Right ventricle myocardium superior (tissue), 1 donor: Measurements from ENCODE around the gene CAMK2G. TPM values are rescaled to one million over a fixed set of nuclear protein-coding genes. Genes with fewer than 3 reads are reported as not detected.
A peak's percentile ranks its signal among the peaks of the same experiment; 100 is the strongest.
"Not testable (repeated sequence)": the region's sequence is repeated elsewhere in the genome, so short reads cannot be mapped to it uniquely, and the experiment has no call there.

Source experiments
- ATAC-seq: fragments of 200-7000 bp; cut with Tn5 transposase; one replicate; pipeline ENCODE4 v1.9.1; 2020; ENCODE audit warnings: mild to moderate bottlenecking; ENCODE audit not compliant: poor library complexity
- DNase-seq: peaks from one replicate; pipeline ENCODE4 v3.0.0-alpha.2; 2020
- intact Hi-C: fragments of 100-400 bp; cut with DNase I; formaldehyde crosslinking; loops from one replicate; pipeline ENCODE4 v1.11.2; 2022
- total RNA-seq: library from RNA; stranded (reverse); fragmentation: NEBNext Ultra II Directional; extraction: Animal tissue kit (Norgen Biotek cat#: 25700); gene quantifications from one replicate; pipeline ENCODE4 v1.2.1, GENCODE V29; 2021
- donor health status: DM: no; HTN: yes; CAD: no; lungs with severe emphysema.

CAMK2G gene
- total RNA-seq, 1 donor from 2014 or later, result 11.2 TPM

DNA sequence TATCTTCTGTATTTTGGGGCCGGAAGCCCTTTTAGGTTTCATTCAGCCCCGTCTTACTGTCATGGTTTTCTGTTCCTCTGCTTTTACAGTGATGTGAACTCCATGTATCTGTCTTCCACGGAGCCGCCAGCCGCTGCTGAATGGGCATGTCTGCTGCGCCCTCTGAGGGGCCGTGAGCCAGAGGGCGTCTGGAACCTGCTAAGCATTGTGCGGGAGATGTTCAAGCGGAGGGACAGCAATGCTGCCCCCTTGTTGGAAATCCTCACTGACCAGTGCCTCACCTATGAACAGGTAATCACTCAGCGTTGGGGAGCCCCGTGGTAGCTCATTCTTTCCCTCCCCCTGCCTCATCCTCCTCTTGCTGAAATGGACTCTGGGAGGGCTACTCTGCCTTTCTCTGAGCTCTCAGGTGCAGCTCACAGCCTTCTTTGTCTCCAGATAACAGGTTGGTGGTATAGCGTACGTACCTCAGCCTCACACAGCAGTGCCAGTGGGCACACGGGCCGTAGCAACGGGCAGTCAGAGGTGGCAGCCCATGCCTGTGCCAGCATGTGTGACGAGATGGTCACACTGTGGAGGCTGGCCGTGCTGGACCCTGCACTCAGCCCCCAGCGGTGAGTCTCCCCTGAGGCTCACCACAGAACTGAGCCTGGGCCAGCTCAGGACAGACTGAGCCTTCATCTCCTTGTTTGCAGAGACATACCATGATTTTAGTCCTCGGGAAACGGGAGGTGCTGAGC is 83.3 kb downstream of the CAMK2G start:
- ATAC-seq, result no peak
- intact Hi-C loops, result no loop called here
- no peak for DNase-seq

DNA sequence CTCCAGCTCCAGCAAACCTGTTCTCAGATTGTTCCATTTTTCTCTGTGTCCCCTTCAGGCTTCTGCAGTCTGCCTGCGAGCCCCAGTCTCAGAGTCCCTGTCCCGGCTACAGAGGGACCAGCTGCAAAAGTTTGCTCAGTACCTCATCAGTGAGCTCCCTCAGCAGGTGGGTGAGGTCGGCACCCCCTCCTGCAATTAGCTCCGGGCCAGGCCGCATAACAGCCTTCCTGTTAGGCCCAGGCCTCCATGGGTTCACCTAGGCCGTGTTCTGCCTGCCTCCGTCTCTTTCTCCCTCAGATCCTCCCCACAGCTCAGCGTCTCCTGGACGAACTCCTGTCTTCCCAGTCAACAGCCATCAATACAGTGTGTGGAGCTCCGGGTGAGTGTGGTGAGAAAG is 84.7 kb downstream of the CAMK2G start:
- intact Hi-C loops, result no loop called here
- DNase-seq (peak; percentile 25), ATAC-seq (no peak)

DNA sequence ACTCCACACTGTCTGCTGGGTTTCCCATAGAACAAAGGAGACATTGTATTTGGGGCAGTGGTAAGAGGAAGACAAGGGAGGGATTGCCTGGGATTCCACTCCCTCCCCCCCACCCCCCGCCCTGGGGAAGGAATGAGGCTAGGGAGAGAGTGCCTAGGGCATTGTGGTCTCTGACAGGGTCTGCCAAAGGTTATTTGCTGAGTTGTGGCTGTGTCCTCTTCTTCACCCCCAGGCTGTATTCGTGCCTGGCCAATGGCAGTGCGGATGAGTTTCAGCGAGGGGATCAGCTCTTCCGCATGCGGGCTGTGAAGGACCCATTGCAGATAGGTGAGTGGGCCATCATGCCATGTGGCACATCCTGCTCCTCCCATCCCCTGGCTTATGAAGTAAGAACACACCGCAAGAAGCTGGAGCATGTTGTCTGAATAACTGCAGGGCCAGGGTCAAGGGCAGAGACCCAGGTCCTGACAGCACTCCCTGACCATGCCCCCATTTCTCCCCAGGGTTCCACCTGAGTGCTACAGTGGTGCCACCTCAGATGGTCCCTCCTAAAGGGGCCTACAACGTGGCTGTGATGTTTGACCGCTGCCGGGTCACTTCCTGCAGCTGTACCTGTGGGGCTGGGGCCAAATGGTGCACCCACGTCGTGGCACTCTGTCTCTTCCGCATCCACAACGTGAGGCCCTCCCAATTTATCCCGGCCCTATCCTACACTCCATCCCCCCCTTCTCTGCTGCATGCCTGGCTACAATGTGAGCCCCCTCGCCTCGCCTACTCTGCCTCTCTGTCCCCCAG is 85.3 kb downstream of the CAMK2G start:
- ATAC-seq (no peak), DNase-seq (peak; percentile 32)
- intact Hi-C loops, result no loop called here

DNA sequence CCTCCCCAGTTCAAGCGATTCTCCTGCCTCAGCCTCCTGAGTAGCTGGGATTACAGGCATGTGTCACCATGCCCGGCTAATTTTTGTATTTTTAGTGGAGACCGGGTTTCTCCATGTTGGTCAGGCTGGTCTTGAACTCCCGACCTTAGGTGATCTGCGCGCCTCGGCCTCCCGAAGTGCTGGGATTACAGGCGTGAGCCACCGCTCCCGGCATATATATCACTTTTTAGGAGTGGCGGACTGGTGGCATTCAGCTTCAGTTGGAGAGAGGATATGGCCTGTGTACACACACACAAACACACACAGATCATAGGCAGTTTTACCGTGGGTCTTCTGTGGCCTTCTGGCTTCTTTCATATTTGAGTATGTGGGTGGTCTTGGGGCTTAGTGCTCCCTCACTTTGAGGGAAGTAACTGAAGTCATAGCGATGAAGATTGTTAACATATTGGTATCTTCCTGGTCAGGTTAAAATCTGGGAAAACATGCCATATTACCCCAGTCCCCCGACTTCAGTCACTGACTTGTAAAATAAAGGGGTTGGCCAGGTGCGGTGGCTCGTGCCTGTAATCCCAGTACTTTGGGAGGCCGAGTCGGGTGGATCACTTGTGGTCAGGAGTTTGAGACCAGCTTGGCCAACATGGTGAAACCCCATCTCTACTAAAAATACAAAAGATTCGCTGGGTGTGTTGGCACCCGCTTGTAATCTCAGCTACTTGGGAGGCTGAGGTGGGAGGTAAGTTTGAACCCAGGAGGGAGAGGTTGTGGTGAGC is 87.1 kb downstream of the CAMK2G start:
- DNase-seq, ATAC-seq, intact Hi-C loops: not testable (repeated sequence)

- DNase-seq (no peak), ATAC-seq (no peak)
- intact Hi-C loops, result no loop called here
These were observed 87.9 kb downstream of the CAMK2G start for GRCh38 chr10:73786512-73786885.

- ATAC-seq (peak; percentile 32), DNase-seq (no peak)
- intact Hi-C loops, result no loop called here
These were observed 88.4 kb downstream of the CAMK2G start for GRCh38 chr10:73785721-73786511.

- intact Hi-C loops, result no loop called here
- ATAC-seq (peak; percentile 92), DNase-seq (peak; percentile 92)
These were observed 89.1 kb downstream of the CAMK2G start, which contains the start of gene ZSWIM8 for GRCh38 chr10:73785211-73785720. TSS of gene ZSWIM8 (plus strand) at chr10:73785606. CDS start at chr10:73785879, 273 bp downstream.

DNA sequence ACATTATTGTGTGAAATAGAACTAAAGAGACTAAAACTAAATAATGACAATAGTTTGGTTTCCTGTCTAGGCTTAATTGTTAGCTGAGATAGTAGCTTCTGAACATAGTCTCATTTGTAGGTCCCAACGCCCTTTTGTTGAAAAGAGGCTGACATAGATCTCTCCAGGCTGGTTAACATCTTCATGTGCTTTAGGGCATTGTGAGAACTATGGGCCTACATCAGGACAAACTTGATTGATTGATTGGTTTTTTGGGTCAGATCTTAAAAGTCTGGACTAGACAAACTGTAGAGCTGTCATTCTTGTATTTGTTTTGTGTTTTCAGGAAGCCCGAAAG is 91.6 kb downstream of the CAMK2G start:
- intact Hi-C loops, result no loop called here
- ATAC-seq (no peak), DNase-seq (no peak)

DNA sequence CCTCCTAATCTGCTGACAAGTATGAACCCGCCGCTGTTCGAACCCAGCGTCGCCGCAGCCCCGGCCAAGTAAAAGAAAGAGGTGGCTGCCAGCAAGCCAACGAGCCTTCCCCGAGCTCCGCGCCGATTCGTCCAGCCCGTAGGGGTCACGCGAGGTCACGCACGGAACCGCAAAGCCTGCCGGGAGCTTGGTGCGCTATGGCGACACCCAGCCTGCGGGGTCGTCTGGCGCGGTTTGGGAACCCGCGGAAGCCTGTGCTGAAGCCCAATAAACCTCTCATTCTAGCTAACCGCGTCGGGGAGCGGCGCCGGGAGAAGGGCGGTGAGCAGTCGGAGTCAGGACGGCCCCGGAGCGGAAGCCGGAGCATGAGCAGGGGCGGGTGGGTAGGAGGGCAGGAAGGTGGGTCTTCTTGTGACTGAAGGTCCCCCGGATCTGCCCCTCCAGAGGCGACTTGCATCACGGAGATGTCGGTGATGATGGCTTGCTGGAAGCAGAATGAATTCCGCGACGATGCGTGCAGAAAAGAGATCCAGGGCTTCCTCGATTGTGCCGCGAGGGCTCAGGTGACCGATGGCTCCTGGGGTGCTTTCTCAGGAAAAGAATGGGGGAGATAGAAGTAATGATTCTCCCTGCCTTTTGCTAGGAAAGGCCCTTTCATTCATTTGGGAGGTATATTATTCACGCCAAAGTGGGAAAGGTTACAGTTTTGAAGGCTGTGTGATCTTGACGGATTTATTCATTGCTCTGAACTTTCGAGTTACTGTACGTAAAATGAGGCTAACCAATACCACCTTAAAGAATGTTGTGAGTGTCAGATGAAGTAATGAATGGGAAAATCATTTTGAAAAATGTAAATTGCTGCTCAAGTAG is 92.2 kb downstream of the CAMK2G start, which contains the start of gene CHCHD1:
TSS of gene CHCHD1 (plus strand) at position 170 of the 870 bp plus-strand sequence. CDS start at position 198, 28 bp downstream.
- ATAC-seq, result peak; percentile 81
- peak; percentile 96 for DNase-seq
- intact Hi-C loops, result no loop called here

- intact Hi-C loops, result no loop called here
- DNase-seq (no peak), ATAC-seq (no peak)
These were observed 92.8 kb downstream of the CAMK2G start for GRCh38 chr10:73781548-73781878.

DNA sequence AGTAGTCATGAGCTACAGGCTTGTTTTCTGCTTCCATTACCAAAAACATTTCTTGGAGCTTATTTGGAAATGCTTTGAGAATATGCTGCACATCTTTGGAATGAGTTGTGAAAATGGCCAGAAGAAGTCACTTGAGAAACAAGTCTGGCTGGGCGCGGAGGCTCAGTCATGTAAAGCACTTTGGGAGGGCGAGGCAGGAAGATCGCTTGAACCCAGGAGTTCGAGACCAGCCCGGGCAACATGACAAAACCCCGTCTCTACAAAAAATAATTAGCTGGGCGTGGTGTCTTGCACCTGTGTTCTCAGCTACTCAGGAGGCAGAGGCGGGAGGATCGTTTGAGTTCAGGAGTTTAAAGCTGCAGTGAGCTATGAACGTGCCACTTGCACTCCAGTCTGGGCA is 93.4 kb downstream of the CAMK2G start:
- intact Hi-C loops, result no loop called here
- no peak for DNase-seq
- ATAC-seq, result no peak

- DNase-seq (no peak), ATAC-seq (no peak)
- intact Hi-C loops, result no loop called here
These were observed 94.1 kb downstream of the CAMK2G start for GRCh38 chr10:73780301-73780700.

- no peak for ATAC-seq
- intact Hi-C loops, result no loop called here
These were observed 94.7 kb downstream of the CAMK2G start for GRCh38 chr10:73779539-73780197.

GRCh38 chr10:73779018-73779417 is 95.3 kb downstream of the CAMK2G start:
- intact Hi-C loops, result no loop called here
- no peak for DNase-seq
- ATAC-seq, result no peak

More at GRCh38 chr10:73779539-73780197, 94.7 kb downstream of the CAMK2G start:
- no peak for DNase-seq

DNA sequence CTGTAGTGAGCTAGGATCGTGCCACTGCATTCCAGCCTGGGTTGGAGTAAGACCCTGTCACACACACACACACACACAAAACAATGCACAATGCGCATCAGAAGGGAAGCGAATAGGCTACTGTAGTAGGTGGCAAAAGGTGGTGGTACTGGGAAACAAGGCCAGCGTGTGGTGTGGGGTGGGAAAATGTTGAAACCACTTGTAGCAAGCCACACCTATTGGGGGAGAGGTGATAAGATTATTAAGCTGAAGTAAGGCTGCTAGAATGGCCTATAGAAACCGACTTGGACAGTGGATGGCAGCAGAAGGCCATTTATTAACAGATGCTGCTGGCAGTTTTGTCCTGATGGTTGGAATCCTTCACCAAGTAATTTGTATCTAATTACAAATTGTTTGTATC is 99.7 kb downstream of the CAMK2G start:
- DNase-seq, result no peak
- no peak for ATAC-seq
- intact Hi-C loops, result no loop called here

DNA sequence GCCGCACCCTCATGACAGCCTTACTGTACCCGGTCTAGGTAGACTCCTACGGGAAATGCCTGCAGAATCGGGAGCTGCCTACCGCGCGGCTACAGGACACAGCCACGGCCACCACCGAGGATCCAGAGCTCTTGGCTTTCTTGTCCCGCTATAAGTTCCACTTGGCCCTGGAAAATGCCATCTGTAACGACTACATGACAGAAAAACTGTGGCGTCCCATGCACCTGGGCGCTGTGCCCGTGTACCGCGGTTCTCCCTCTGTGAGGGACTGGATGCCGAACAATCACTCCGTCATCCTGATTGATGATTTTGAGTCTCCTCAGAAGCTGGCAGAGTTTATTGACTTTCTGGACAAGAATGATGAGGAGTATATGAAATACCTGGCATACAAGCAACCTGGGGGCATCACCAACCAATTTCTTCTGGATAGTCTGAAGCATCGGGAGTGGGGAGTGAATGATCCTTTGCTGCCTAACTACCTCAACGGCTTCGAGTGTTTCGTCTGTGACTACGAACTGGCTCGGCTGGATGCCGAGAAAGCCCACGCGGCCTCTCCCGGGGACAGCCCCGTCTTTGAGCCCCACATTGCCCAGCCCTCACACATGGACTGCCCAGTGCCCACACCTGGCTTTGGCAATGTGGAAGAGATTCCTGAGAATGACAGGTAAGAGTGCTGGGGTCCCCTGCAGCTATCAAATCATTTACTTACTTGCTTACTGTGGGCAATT is 101.0 kb downstream of the CAMK2G start:
- intact Hi-C loops, result no loop called here
- DNase-seq, result no peak
- peak; percentile 2 for ATAC-seq
